Thoracic aorta (tissue), 2 donors: ENCODE results near the gene SIRPG. TPM values are rescaled to one million over a fixed set of nuclear protein-coding genes. Genes with fewer than 3 reads are reported as not detected.
"Not testable (repeated sequence)": the region's sequence is repeated elsewhere in the genome, so short reads cannot be mapped to it uniquely, and the experiment has no call there.

ENCODE experiments used
- ATAC-seq: fragments of 150-250 bp; one replicate; pipeline ENCODE4 v1.8.0; 2017; ENCODE audit warnings: low read depth; ENCODE audit not compliant: insufficient number of reproducible peaks, low FRiP score
- DNase-seq: peaks from one replicate; pipeline ENCODE4 v3.0.0-alpha.2; 2020; ENCODE audit warnings: low spot score
- H3K27ac ChIP-seq, 2 donors: fragments of 200-600 bp; sonication (generic); 1 replicate in 1 of 2; 2 replicates in 1 of 2; pipeline ENCODE4 v1.5.1; 2016; ENCODE audit warnings: mild to moderate bottlenecking in 2 of 2, moderate library complexity in 2 of 2
- H3K27me3 ChIP-seq: fragments of 200-600 bp; sonication (generic); replicated peaks from 2 replicates; pipeline ENCODE4 v1.6.0; 2016; ENCODE audit warnings: mild to moderate bottlenecking; ENCODE audit not compliant: insufficient read depth
- H3K36me3 ChIP-seq: fragments of 200-600 bp; sonication (generic); one replicate; pipeline ENCODE4 v1.5.1; 2016
- H3K4me1 ChIP-seq, 2 donors: fragments of 200-600 bp; sonication (generic); 1 replicate in 1 of 2; 2 replicates in 1 of 2; pipeline versions ENCODE4 v1.5.1 to v1.6.0; 2016; ENCODE audit warnings: low read depth in 2 of 2, mild to moderate bottlenecking in 1 of 2; ENCODE audit not compliant: control insufficient read depth in 1 of 2
- H3K4me3 ChIP-seq: fragments of 200-600 bp; sonication (generic); 2 replicates; pipeline ENCODE4 v1.5.1; 2016; ENCODE audit warnings: mild to moderate bottlenecking
- H3K9me3 ChIP-seq: fragments of 200-600 bp; sonication (generic); 2 replicates; pipeline ENCODE4 v1.5.1; 2016
- CTCF ChIP-seq: fragments of 200-600 bp; sonication (generic); IDR thresholded peaks from one replicate; pipeline ENCODE4 v1.5.1; 2019; ENCODE audit warnings: antibody characterized with exemption
- total RNA-seq, 2 donors: library from RNA; depleted of rRNA; stranded (reverse); fragments of >200 nt; gene quantifications; one replicate each; pipeline versions ENCODE4 v1.1.0 to v1.2.3, GENCODE V29; 2016

The SIRPG gene
- total RNA-seq, 2 donors from 2014 or later = 3.8 TPM; not detected in 1

DNA sequence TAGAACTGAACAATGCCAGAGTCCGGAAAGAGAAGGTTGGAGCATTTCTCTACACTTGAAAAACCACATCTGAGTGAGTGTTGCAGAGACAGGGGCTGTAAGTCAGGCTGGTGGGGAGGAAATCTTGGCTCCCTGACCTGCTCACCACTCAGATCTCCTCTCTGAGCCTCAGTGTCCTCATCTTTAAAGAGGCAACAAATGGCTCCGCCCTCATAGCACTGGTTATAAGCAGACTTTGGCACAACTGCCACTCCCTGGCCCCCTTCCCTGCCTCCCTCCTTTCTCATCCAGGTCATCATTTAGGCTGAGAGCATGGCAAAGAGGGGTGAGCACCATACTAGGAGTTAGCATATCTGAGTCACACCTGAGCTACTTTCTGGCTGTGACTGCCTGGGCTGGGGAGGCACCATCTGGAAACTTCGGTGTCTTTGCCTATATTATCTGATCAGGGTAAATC, 10.6 kb downstream of the SIRPG start:
- Histone ChIP-seq H3K9me3 (no peaks in the 10 kb centered on the region), H3K36me3 (no peaks in the 10 kb centered on the region), H3K4me3 (no peak overlapping the region), H3K27ac (no peak overlapping the region), H3K4me1 (no peaks in the 10 kb centered on the region), H3K27me3 (no peaks in the 10 kb centered on the region)
- TF ChIP-seq CTCF = no peak
- DNase-seq (no peak), ATAC-seq (no peak)

- Histone ChIP-seq H3K36me3 (no peaks in the 10 kb centered on the region), H3K4me3 (no peak overlapping the region), H3K4me1 (no peaks in the 10 kb centered on the region), H3K27me3 (no peaks in the 10 kb centered on the region), H3K9me3 (no peaks in the 10 kb centered on the region), H3K27ac (no peak overlapping the region)
- DNase-seq (no peak), ATAC-seq (no peak)
- TF ChIP-seq CTCF = no peak
Observed at GRCh38 chr20:1644101-1644962, 13.2 kb downstream of the SIRPG start.

GRCh38 chr20:1638643-1639042, 18.9 kb downstream of the SIRPG start:
- H3K4me3 ChIP-seq, H3K36me3 ChIP-seq, H3K9me3 ChIP-seq, ATAC-seq, H3K27ac ChIP-seq, DNase-seq, H3K27me3 ChIP-seq, H3K4me1 ChIP-seq: not testable (repeated sequence)

DNA sequence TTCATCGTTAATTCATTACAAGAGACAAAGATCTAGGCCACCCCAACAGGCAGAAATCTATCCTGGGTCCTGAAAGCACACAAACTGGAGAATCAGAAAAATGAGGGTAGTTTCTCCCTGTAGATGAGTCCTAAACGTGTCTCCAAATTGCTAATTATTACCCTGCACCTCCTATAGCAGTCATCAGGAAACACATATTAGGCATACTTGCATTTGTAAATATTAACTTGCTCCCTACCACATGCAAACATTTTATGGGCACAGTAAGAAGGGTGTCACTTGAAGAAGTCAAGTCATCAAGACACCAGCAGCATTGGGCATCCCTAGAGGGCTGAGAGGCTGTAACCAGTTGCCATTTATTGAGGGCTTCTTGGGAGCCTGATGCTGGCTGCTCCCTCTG, 19.8 kb downstream of the SIRPG start:
- no peaks in the 10 kb centered on the region for H3K4me1 ChIP-seq
- ATAC-seq (no peak), DNase-seq (no peak)
- TF ChIP-seq CTCF = no peak
- no peak overlapping the region for H3K27ac ChIP-seq
- no peaks in the 10 kb centered on the region for H3K36me3 ChIP-seq
- H3K27me3 ChIP-seq = no peaks in the 10 kb centered on the region
- H3K4me3 ChIP-seq = no peak overlapping the region
- no peaks in the 10 kb centered on the region for H3K9me3 ChIP-seq

- Histone ChIP-seq H3K4me1 (no peaks in the 10 kb centered on the region), H3K27ac (no peak overlapping the region), H3K36me3 (no peaks in the 10 kb centered on the region), H3K9me3 (no peaks in the 10 kb centered on the region), H3K27me3 (no peaks in the 10 kb centered on the region), H3K4me3 (no peak overlapping the region)
- ATAC-seq (no peak), DNase-seq (no peak)
- TF ChIP-seq CTCF = no peak
Observed at GRCh38 chr20:1637226-1637625, 20.4 kb downstream of the SIRPG start.

- no peaks in the 10 kb centered on the region for H3K4me1 ChIP-seq
- ATAC-seq (no peak), DNase-seq (no peak)
- H3K27ac ChIP-seq = no peak overlapping the region
- H3K4me3 ChIP-seq = no peak overlapping the region
- no peak for TF ChIP-seq CTCF
- H3K9me3 ChIP-seq = no peaks in the 10 kb centered on the region
- H3K36me3 ChIP-seq = no peaks in the 10 kb centered on the region
- H3K27me3 ChIP-seq = no peaks in the 10 kb centered on the region
Observed at GRCh38 chr20:1636621-1637020, 21.0 kb downstream of the SIRPG start.
